ENCODE data around the gene IQCM. TPM values are rescaled to one million over a fixed set of nuclear protein-coding genes. Genes with fewer than 3 reads are reported as not detected.

IQCM gene
- total RNA-seq, 1 donor from 2014 or later, result not detected

GRCh38 chr4:149711593-149712365 is 103.9 kb downstream of the IQCM start:
- DNase-seq (ENCODE audit: low spot score) (no peak), ATAC-seq (no peak)

GRCh38 chr4:149709640-149710039 is 106.0 kb downstream of the IQCM start:
- DNase-seq (ENCODE audit: low spot score) (no peak), ATAC-seq (no peak)

GRCh38 chr4:149708513-149709130 is 107.0 kb downstream of the IQCM start:
- no peak for DNase-seq (ENCODE audit: low spot score)
- ATAC-seq, result no peak

- no peak for DNase-seq (ENCODE audit: low spot score)
- no peak for ATAC-seq
Observed at GRCh38 chr4:149707862-149708261, 107.8 kb downstream of the IQCM start.

GRCh38 chr4:149706942-149707341 is 108.7 kb downstream of the IQCM start:
- ATAC-seq (no peak), DNase-seq (ENCODE audit: low spot score) (no peak)

GRCh38 chr4:149702414-149703293 is 113.0 kb downstream of the IQCM start:
- no peak for ATAC-seq
- DNase-seq (ENCODE audit: low spot score), result no peak

GRCh38 chr4:149701435-149702156 is 114.0 kb downstream of the IQCM start:
- ATAC-seq, result no peak
- no peak for DNase-seq (ENCODE audit: low spot score)

- ATAC-seq, result no peak
- DNase-seq (ENCODE audit: low spot score), result no peak
Observed at GRCh38 chr4:149700272-149700671, 115.4 kb downstream of the IQCM start.

- DNase-seq (ENCODE audit: low spot score) (no peak), ATAC-seq (no peak)
Observed at GRCh38 chr4:149699642-149700041, 116.0 kb downstream of the IQCM start.

- ATAC-seq (no peak), DNase-seq (ENCODE audit: low spot score) (no peak)
Observed at GRCh38 chr4:149690726-149691125, 124.9 kb downstream of the IQCM start.

GRCh38 chr4:149684516-149684915 is 131.1 kb downstream of the IQCM start:
- ATAC-seq (no peak), DNase-seq (ENCODE audit: low spot score) (no peak)

- no peak for DNase-seq (ENCODE audit: low spot score)
- no peak for ATAC-seq
Observed at GRCh38 chr4:149676076-149676475, 139.6 kb downstream of the IQCM start.

- DNase-seq (ENCODE audit: low spot score) (no peak), ATAC-seq (no peak)
Observed at GRCh38 chr4:149645790-149646189, 169.9 kb downstream of the IQCM start.

GRCh38 chr4:149638073-149638472 is 177.6 kb downstream of the IQCM start:
- ATAC-seq (no peak), DNase-seq (ENCODE audit: low spot score) (no peak)

- ATAC-seq (no peak), DNase-seq (ENCODE audit: low spot score) (no peak)
Observed at GRCh38 chr4:149634368-149634767, 181.3 kb downstream of the IQCM start.

GRCh38 chr4:149631629-149632028 is 184.0 kb downstream of the IQCM start:
- ATAC-seq, result no peak

GRCh38 chr4:149630064-149630463 is 185.6 kb downstream of the IQCM start:
- ATAC-seq, result no peak
- DNase-seq (ENCODE audit: low spot score), result no peak

More at GRCh38 chr4:149631629-149632028, 184.0 kb downstream of the IQCM start:
- DNase-seq (ENCODE audit: low spot score), result no peak

GRCh38 chr4:149605601-149606378 is 209.9 kb downstream of the IQCM start:
- DNase-seq (ENCODE audit: low spot score) (no peak), ATAC-seq (no peak)

GRCh38 chr4:149604827-149605226 is 210.8 kb downstream of the IQCM start:
- DNase-seq (ENCODE audit: low spot score) (no peak), ATAC-seq (no peak)

GRCh38 chr4:149595500-149595899 is 220.1 kb downstream of the IQCM start:
- ATAC-seq (no peak), DNase-seq (ENCODE audit: low spot score) (no peak)

Measured in left lobe of liver (tissue), 2 donors.